NCI-H1092 treated with DMSO at 0.1 percent for 48 hours (cell line): ENCODE results near the gene WDSUB1.

Source experiments
- DNase-seq: peaks from one replicate; lab custom pipeline; 2025; lab: John Stamatoyannopoulos, UW

The WDSUB1 gene

GRCh38 chr2:159195697-159196096 is 90.8 kb downstream of the WDSUB1 start:
- DNase-seq, result no peak

GRCh38 chr2:159194241-159194640 is 92.3 kb downstream of the WDSUB1 start:
- DNase-seq, result no peak

GRCh38 chr2:159193791-159194190 is 92.7 kb downstream of the WDSUB1 start:
- DNase-seq, result no peak

- no peak for DNase-seq
Measured at GRCh38 chr2:159192371-159192918, 94.1 kb downstream of the WDSUB1 start.

GRCh38 chr2:159188449-159188848 is 98.1 kb downstream of the WDSUB1 start:
- no peak for DNase-seq

GRCh38 chr2:159187106-159187505 is 99.4 kb downstream of the WDSUB1 start:
- DNase-seq, result no peak

- DNase-seq, result no peak
Measured at GRCh38 chr2:159186462-159186861, 100.0 kb downstream of the WDSUB1 start.
